ENCODE measurements around the gene PPP1R26.

DNA sequence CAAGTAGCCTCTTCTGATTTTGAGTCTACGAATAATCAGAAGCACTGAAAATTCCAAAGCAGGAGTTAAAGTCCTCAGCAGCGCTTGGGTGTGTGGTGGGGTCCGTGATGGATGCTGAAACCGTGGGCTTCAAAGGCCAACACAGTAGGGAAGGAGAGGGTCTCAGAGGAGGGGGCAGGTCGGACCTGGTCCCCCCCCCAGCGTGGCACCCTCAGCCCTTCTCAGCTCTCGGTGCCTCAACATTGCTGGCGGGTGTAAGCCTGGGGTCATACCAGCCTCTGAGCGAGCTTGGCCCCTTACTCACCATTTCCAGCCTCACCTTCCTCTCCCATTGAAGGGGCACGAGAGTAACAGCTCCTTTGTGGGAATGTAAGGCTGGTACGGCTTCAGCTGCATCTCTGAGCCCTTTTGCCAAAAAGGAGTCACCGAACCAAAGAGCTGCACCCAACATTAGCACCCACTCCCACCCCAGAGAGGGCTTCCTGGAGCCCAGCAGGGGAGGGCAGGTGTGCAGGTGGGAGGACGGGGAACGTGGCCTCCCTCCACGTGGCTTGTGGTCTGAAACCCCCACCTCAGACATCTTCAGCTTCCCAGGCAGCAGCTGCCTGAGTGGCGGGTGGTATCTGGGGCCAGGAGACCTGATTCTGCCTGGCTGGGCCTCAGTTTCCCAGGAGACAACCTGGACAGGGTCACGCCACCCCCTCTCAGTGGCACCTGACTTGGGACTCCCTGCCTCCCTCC, 34.9 kb downstream of the PPP1R26 start:
- TF ChIP-seq, protein P1, sequence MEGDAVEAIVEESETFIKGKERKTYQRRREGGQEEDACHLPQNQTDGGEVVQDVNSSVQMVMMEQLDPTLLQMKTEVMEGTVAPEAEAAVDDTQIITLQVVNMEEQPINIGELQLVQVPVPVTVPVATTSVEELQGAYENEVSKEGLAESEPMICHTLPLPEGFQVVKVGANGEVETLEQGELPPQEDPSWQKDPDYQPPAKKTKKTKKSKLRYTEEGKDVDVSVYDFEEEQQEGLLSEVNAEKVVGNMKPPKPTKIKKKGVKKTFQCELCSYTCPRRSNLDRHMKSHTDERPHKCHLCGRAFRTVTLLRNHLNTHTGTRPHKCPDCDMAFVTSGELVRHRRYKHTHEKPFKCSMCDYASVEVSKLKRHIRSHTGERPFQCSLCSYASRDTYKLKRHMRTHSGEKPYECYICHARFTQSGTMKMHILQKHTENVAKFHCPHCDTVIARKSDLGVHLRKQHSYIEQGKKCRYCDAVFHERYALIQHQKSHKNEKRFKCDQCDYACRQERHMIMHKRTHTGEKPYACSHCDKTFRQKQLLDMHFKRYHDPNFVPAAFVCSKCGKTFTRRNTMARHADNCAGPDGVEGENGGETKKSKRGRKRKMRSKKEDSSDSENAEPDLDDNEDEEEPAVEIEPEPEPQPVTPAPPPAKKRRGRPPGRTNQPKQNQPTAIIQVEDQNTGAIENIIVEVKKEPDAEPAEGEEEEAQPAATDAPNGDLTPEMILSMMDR (IDR thresholded peaks at IDR 0.05): no peak
- TF ChIP-seq POLR2A (IDR thresholded peaks at IDR 0.05): no peak

Data from esophagus squamous epithelium (tissue), 4 donors.